GM19372 (cell line): Measurements from ENCODE around the gene GTPBP1.

Source experiments
- ATAC-seq: cut with Tn5 transposase; IDR thresholded peaks from one replicate; pipeline ENCODE4 v1.9.1; 2021; ENCODE audit warnings: mild to moderate bottlenecking, low read depth, moderate library complexity; ENCODE audit not compliant: unreplicated experiment

Gene GTPBP1

DNA sequence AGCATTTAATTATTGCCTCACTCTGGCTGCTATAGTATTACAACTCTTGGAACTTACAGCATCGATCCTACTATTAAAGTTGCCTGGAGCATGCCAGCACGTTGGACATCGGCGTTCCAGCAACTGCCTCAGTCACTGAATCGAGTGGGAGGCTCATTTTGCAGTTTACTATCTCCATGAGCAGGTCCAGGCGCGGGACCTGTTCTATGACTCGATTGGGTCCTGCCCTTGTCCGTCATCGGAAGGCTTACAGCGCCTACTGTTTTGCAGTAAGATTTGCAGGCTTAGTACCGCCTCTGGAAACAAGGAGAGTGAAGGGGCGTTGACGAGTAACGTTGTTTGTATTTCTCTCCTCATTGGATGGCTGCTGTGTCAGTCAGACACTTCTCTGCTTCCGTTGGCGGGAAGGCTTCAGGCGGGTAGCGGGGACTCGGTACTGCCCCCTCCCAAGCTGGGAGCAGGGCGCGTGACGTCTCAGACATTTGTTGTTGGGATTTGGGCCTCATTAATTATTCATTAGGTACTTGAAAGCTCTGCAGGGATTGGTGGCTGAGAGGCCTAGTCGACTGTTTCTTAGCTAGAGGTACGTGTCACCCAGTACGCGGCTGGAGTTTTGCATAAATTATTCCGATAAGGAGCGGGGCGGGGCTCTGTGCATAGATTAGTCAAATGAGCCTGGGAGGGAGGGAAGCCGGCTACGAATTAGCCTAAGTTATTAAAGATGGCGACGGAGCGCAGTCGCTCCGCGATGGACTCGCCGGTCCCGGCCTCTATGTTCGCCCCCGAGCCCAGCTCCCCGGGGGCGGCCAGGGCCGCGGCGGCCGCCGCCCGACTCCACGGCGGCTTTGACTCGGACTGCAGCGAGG, at the start of gene GTPBP1:
Gene GTPBP1 (plus strand): TSS at position 710 of the 866 bp plus-strand sequence. CDS start 12 bp downstream, at position 722.
- ATAC-seq, result peak; percentile 67

DNA sequence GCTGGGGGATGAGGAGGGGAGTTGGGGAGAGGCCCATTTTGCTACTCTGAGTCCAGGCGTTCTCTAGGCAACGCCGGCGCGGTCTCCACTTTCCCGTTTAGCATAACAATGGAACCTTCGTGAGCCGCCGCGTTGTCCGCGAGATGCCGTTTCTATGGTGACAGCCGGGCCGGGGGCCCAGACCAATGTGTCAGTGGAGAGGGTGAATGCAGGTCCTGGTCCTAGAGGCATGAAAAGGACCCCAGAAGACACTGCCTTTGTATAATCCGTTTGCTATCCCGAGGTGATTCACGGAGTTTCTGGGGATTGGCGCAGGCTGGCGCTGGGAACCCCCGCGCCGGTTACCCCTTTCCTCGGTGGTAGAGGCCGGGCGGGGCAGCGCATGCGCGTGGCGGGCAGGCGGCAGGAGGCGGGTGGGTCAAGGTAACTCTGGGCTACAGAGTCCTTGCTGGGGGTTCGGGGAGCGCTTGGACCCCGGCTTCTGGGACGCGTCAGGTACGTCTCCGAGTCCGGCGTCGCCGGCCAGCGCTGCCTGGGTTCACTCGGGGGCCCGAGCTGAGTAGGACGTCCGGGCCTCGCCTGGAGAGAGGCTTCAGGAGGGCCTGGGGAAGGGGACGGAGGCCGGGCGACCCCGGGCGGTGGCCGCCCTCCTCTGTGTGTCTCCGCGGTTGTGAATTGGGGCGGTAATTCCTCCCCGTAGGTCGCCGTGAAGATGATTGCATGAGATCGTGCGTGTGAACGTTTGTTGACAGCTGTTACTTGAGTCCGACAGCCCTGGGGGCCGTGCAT, 49.3 kb upstream of the GTPBP1 start, which contains the start of the genes CBY1 and FAM227A:
Gene CBY1 (plus strand): TSS at position 383 of the 789 bp plus-strand sequence. CDS start 11,417 bp downstream, outside the sequence.
Gene FAM227A (minus strand): TSS at position 137 of the 789 bp plus-strand sequence. CDS start 6,224 bp downstream, outside the sequence.
- ATAC-seq, result peak; percentile 82

DNA sequence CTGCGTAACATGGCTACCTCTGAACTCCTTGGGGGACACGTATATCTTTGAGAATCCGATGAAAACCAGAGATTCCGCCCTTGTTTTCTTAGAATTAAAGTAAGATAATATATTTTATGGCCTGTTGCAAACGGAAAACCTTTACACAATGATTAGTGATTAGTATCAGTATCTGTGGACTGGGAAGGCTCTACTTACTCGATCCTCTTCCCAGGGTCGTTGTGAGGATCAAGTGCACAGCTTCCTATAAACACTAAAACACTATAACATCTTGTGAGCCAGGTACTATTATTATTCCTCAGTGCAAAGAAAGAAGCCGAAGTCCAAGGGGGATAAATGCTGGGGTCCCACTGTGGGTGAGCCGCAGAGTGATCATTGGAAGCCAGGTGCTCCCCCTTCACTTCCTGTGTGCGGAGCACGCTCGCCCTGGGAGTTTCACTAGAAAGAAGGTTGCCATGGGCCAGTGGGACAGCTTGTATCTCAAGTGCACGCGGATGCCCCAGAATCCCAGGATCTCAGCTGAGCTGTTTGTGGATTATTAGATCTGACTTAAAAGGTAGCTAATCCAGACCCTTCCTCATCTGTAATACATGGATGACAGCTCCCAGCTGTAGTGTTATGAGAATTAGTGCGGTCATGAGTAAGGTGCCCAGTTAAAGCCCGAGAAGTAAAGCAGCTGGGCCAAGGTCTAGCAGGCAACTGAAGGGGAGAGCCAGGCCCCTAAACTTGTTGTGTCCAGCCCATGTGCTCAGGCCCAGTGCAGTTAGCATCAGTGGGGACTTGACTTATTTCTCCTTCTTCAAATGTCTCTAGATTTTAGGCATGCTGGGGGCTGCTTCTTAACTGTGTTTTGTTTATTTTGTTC, 48.5 kb upstream of the GTPBP1 start:
- no peak for ATAC-seq

DNA sequence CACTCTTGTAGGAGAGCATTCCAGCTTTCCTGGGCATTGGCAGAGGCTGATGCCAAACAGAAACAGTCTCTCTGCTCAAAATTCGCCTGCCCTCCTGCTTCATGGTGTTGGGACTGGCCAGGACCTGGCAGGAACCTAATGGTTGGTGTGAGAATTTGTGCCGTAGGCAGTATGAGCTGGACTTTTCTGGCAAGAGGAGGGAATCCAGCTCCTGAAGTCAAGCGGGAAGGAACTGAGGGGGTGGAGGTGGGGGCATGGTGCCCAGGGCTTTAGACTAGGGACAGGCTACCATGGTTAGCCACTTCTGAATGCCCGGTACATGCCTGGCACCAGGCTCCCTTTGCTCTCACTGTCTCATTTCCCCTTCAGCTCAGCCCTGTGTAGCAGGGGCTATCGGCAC, 30.9 kb upstream of the GTPBP1 start:
- no peak for ATAC-seq

DNA sequence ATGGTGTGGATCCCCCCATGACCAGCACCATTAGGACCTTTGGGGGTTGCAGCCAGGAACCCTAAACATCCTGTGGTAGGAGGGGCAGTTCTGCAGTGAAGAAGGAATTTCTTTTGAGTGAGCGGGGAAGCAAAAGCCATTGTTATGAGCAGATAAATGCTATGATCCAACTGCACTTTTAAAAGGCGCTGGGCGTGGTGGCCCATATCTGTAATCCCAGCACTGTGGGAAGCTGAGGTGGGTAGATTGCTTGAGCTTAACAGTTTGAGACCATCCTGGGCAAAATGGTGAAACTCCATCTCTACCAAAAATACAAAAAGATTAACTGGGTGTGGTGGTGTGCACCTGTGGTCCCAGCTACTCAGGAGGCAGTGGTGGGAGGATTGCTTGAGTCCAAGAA, 29.9 kb upstream of the GTPBP1 start:
- ATAC-seq, result no peak

DNA sequence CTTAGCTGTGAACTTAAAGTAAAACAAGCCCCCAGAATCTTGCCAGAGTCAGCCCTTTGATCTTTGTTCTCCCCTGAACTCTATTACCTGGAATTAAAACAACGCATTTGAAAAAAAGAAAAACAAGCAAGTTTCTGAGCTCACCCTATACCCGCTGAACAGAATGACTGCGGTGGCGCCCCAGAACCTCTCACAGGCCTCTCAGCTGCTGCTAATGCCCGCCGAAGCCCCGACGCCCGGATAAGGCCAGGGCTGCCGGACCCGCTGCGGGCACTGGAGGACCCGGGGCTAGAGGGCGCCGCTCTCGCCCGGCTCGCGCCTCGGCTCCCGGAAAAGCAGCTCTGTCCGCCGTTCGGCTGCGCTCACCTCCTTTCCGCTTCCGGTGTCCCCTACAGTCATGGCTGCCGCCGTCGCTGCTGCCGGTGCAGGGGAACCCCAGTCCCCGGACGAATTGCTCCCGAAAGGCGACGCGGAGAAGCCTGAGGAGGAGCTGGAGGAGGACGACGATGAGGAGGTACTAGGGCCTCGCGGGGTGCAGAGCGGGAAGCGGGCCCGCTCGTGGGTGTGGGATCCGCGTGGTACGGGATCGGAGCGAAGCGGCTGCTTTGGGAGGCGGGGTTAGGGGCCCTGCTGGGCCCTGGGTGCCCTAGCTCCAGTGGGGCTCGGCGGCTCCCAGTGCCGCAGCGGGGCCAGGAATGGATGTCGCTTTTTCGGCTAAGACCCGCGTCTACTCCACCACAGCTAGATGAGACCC, 24.0 kb upstream of the GTPBP1 start, which contains the start of gene TOMM22:
Gene TOMM22 (plus strand): TSS at position 376 of the 754 bp plus-strand sequence. CDS start 22 bp downstream, at position 398.
- peak; percentile 93 for ATAC-seq

DNA sequence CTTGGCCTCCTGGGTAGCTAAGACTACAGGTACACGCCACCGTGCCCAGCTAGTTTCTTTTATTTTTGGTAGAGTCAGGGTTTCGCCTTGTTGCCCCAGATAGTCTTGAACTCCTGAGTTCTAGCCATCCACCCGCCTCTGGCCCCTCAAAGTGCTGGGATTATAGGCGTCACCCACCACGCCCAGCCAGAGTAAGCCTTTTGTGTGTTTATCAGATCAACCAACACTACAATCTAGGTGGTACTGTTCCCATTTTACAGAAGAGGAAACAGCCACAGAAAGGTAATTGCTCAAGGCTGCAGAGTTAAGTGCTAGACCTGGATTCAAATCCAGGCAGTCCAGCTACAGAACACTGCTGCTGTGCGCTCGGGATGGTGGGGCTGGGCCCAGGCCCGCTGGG, 20.8 kb upstream of the GTPBP1 start:
- ATAC-seq, result no peak

DNA sequence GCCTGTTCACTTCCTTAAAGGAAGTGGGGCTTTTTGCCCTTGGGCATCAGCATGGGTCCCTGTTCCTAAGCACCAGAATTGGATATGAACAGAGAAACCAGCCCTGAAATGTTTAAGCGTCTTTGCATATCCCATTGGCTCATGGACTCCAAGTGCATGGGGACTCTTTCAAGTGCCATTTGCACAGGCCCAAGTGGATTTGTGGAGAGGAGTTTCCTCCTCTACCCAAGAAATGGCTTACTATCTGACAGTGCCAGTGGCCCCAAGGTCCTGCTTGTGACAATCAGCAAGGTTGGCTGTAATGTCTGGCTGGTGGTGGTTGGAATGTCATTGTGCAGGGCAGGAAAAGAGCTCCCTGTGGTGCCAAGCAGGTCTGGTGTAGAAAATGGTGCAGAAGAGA, 20.0 kb upstream of the GTPBP1 start:
- ATAC-seq, result no peak

DNA sequence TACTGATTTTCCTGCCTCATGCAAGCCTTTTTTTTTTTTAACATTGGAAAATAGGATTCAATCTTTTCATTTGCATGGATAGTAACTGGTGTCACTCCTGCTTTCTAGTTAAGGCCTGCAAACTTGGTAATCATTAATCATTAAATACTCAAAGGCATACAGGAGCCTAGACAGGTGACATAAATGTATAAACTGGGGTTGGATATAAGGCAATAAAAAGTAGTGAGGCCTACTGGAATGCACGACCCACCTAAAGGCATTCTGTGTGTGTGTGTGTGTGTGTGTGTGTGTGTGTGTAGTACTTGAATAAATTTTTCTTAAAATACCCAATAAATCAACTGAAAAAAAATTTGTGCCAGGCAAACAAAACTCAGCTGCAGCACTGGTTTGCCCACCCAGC, 16.1 kb upstream of the GTPBP1 start:
- no peak for ATAC-seq

DNA sequence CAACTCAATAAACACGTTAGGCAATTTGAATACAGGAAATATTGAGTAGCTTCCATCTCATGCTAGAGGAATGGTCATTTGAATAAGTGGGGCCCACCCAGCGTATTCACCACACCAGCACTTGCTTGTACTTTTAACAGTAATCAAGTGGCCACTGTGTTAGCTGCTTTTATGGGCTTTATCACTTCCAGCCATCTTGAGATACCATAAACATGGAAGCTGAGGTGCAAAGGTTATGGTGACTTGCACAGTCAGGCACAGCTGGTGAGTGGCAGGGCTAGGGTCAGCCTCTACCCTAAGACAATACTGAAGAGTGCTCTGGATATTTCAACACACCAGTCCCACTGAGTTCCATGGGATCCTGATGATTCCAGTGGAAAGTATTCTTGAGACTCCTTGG, 11.7 kb upstream of the GTPBP1 start:
- no peak for ATAC-seq

DNA sequence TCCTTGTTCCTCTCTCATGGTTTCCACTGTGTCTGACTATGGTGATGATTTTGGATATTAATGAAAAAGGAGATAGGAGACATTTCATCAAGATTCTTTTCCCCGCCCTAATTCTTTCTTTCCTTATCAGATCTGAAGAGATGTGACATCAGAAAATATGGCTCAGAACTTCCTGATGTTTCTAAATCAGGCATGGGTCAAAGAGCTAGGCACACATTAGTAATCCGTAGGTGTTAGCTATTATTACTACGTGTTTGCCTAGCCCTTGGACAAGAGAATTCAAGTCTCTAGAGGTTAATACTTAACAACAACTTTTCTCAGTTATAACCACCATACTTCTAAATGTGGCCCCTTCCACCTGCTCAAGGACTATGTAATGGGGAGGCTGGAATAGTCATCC, 10.8 kb upstream of the GTPBP1 start:
- ATAC-seq, result no peak

DNA sequence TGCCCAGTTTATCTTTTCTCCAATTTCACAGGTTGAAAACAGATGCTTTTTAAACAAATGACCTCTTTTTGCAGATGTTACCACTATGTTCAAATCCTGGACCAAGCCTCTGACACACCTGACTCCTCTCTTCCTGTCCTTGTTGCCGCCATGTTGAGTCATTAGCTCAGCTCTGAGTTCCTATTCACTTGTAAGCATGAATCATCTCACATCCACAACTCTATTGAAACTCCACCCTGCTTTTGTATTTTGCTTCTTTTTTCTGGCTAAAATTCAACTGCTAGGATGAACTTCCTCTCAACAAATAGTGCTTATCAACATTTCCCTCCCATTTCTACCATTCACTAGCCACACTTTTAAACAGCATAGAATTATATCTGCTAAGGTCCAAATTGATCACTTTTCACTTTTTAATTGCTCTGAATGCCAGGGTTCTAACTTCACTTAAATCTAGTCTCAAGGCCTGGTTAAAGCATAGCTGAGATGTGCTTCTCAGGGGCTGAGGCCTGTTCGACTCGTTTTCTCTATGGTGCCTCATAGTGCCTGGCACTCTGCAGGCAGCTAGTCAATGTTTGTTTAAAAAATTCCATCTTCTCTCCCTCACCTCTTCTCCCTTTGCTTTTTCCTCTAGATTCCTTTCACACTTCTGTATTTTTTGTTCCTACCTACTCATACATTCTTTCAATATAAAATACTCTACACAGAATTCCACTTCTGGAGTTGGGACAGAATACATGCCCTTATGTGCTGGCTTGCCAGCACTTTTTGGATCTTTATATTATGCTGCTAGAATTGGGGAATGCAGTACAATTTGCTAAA, 8.9 kb upstream of the GTPBP1 start:
- no peak for ATAC-seq

DNA sequence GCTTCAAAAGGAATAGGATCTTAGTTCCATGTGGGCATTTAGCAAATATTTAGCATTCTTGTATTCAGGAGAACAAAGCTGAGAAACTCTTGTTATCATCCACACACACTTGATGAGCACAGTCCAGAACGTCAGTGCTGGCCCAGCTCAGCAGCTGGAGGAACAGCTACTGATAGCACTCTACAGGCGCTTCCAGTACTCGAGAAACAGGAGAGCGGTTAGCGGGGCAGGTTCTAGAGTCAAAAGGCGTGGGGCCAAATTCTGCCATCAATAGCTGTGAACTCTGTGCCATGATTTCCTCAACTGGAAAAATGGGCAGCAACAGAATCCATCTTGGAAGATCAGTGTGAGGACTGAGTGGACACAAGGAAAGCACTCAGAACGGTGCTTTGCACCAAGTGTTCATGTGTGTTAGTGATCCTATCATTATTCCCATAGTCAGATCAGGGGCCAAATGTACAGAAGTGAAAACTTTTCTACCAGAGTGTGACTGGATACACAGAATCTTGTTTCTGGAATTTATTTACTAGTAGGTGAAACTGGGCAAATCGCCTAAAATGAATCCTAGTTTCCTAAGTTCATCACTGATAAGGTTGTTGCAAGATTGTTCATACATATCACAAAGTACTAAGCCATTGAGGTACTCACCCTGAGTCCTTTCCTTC, 8.2 kb upstream of the GTPBP1 start:
- no peak for ATAC-seq

DNA sequence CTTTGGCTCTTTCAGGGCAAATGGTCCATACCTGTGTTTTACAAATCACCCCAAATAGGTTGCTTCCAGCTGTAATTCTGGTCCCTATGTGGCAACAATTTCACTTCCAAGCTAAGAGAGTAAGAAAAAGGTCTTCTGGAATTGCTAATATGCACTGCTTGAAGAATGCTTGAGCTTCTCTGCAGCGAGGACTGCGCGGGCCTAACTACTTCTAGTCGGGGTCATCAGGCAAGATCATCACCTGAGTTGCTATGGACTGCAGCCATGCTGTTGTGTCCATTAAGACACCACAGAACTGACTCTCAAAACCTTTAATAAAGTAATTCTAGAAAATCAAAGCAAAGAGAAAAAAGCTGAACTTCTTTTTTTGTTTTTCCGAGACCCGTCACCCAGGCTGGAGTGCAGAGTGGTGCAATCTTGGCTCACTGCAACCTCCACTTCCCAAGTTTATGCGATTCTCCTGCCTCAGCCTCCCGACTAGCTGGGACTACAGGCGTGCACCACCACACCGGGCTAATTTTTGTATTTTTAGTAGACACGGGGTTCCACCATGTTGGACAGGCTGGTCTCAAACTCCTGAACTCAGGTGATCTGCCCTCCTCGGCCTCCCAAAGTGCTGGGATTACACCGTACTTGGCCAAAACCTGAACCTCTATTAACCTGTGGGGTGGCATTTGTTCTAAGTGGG, 7.2 kb upstream of the GTPBP1 start:
- ATAC-seq, result no peak

DNA sequence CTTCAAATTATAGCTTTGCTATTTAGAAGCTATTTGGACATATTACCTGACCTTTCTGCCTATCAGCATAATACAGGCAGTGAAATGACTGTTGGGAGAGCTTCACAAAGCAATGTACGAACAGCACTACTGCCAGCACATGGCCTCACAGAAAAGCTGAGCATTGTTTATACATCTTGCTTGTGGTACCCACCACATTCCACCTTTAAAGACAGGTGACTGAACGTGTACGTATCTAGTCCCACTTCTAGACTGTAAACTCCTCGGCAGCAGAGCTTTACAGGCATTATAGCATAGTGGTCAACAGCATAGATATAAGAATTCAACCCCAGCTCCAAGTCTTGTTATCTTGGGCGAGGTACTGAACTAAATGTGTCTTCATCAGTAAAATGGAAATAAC, 6.6 kb upstream of the GTPBP1 start:
- no peak for ATAC-seq

DNA sequence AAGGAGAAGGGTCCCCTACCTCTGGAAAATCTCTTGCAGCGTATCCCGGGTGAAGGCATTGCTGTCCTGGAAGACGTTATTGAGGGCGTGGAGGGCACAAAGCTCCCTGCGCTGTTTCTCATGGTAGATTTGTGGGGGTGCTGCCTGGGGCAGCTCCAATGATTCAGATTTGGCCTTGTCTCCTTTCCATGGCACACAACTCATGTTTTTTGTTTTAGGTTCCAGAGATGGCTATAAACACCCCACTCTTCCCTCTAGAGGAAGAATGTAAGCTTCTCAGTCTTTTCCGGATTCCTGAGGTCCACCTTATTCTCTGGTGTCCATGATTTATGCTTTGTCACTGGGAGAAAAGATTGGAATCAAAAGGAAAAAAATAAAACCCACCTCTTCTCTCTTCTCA, 6.0 kb upstream of the GTPBP1 start:
- ATAC-seq, result no peak

DNA sequence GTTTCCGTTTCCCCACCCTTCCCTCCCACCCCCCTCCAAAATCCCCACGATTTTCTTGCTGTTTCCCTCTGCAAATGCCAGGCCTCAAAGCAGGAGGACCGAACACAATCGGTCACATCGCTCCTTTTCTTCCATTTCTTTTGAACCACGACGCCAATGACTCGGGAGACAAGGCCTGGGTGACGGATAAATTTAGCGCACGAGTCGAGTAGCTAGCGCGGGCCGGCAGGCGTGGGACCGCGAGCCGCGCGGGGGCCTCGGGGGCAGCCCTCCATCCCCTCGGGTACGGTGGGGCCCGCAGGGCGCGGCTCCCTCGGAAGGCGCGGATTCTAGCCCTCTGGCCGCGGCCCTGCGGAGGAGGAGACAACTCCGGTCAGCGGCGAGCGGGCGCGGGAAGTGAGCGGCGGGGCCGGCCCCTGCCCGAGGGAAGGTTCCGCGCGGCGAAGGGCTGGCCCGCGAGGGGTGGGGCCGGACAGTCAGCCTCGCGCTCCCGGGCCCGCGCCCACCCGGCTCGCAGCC, 5.4 kb upstream of the GTPBP1 start:
- peak; percentile 13 for ATAC-seq
